WTC11 (cell line): ENCODE measurements around the gene PHOSPHO2. TPM values are rescaled to one million over a fixed set of nuclear protein-coding genes. Genes with fewer than 3 reads are reported as not detected.

Source experiments
- AR ChIP-seq: fragments of 250-450 bp; sonication (Bioruptor Pico); IDR thresholded peaks from 2 replicates; pipeline ENCODE4 v1.9.0; 2021; ENCODE audit warnings: mild to moderate bottlenecking
- ATF1 ChIP-seq: sonication (generic); formaldehyde crosslinking; IDR thresholded peaks from 2 replicates; pipeline ENCODE4 v1.8.1; 2023; ENCODE audit warnings: mild to moderate bottlenecking, moderate library complexity, missing genetic modification reagents
- CBFB ChIP-seq: sonication (generic); formaldehyde crosslinking; IDR thresholded peaks from 2 replicates; pipeline ENCODE4 v1.8.1; 2022; ENCODE audit warnings: mild to moderate bottlenecking, low read depth, missing genetic modification reagents
- E2F4 ChIP-seq: sonication (generic); formaldehyde crosslinking; IDR thresholded peaks from 2 replicates; pipeline ENCODE4 v1.8.1; 2022; ENCODE audit warnings: low read depth, mild to moderate bottlenecking, moderate library complexity, missing genetic modification reagents, borderline replicate concordance
- ELF4 ChIP-seq: sonication (generic); formaldehyde crosslinking; IDR thresholded peaks from 2 replicates; pipeline ENCODE4 v1.8.1; 2022; ENCODE audit warnings: low read depth, mild to moderate bottlenecking, moderate library complexity, missing genetic modification reagents
- FOXJ3 ChIP-seq: sonication (generic); formaldehyde crosslinking; IDR thresholded peaks from 2 replicates; pipeline ENCODE4 v1.9.0; 2021; ENCODE audit warnings: missing genetic modification reagents, mild to moderate bottlenecking, borderline replicate concordance
- GABPB1 ChIP-seq: sonication (generic); formaldehyde crosslinking; IDR thresholded peaks from 2 replicates; pipeline ENCODE4 v1.8.1; 2023; ENCODE audit warnings: mild to moderate bottlenecking, missing genetic modification reagents
- IRF2 ChIP-seq: sonication (generic); formaldehyde crosslinking; IDR thresholded peaks from 2 replicates; pipeline ENCODE4 v1.8.0; 2022; ENCODE audit warnings: low read depth, missing genetic modification reagents, borderline replicate concordance
- JUN ChIP-seq: sonication (generic); formaldehyde crosslinking; IDR thresholded peaks from 2 replicates; pipeline ENCODE4 v1.8.0; 2023; ENCODE audit warnings: mild to moderate bottlenecking, missing genetic modification reagents
- MYBL2 ChIP-seq: sonication (generic); formaldehyde crosslinking; IDR thresholded peaks from 2 replicates; pipeline ENCODE4 v1.8.1; 2023; ENCODE audit warnings: mild to moderate bottlenecking, moderate library complexity, missing genetic modification reagents
- NFE2L1 ChIP-seq: sonication (generic); formaldehyde crosslinking; IDR thresholded peaks from 2 replicates; pipeline ENCODE4 v1.8.1; 2023; ENCODE audit warnings: missing genetic modification reagents
- NR1H2 ChIP-seq: sonication (generic); formaldehyde crosslinking; IDR thresholded peaks from 2 replicates; pipeline ENCODE4 v1.9.0; 2021; ENCODE audit warnings: mild to moderate bottlenecking, moderate library complexity, missing genetic modification reagents
- NR2C2 ChIP-seq: sonication (generic); formaldehyde crosslinking; IDR thresholded peaks from 2 replicates; pipeline ENCODE4 v1.8.0; 2022; ENCODE audit warnings: mild to moderate bottlenecking, missing genetic modification reagents
- STAT6 ChIP-seq: sonication (generic); formaldehyde crosslinking; conservative IDR thresholded peaks from 2 replicates; pipeline ENCODE4 v1.8.1; 2023; ENCODE audit warnings: mild to moderate bottlenecking, low read depth, missing genetic modification reagents, moderate library complexity
- TP53 ChIP-seq: sonication (generic); formaldehyde crosslinking; IDR thresholded peaks from 2 replicates; pipeline ENCODE4 v1.8.1; 2023; ENCODE audit warnings: mild to moderate bottlenecking, missing genetic modification reagents
- ZNF138 ChIP-seq: sonication (generic); formaldehyde crosslinking; conservative IDR thresholded peaks from 2 replicates; pipeline ENCODE4 v1.8.1; 2022; ENCODE audit warnings: mild to moderate bottlenecking, moderate library complexity, missing genetic modification reagents
- ZNF219 ChIP-seq: sonication (generic); formaldehyde crosslinking; IDR thresholded peaks from 2 replicates; pipeline ENCODE4 v1.8.0; 2023; ENCODE audit warnings: missing genetic modification reagents, mild to moderate bottlenecking, borderline replicate concordance
- ZNF423 ChIP-seq: fragments of 250-450 bp; sonication (Bioruptor Pico); IDR thresholded peaks from 2 replicates; pipeline ENCODE4 v2.1.2; 2022; ENCODE audit warnings: mild to moderate bottlenecking, moderate library complexity
- total RNA-seq: library from RNA; stranded (reverse); gene quantifications from 3 replicates; pipeline ENCODE4 v1.2.3, GENCODE V29; 2021
- TF ChIP-seq, protein P1 (sequence below): sonication (generic); formaldehyde crosslinking; IDR thresholded peaks from 2 replicates; pipeline ENCODE4 v1.8.0; 2022; ENCODE audit warnings: mild to moderate bottlenecking, missing genetic modification reagents
- TF ChIP-seq, protein P2 (sequence below): sonication (generic); formaldehyde crosslinking; IDR thresholded peaks from 2 replicates; pipeline ENCODE4 v1.8.0; 2022; ENCODE audit warnings: mild to moderate bottlenecking, missing genetic modification reagents
- TF ChIP-seq, protein P3 (sequence below): sonication (generic); formaldehyde crosslinking; IDR thresholded peaks from 2 replicates; pipeline ENCODE4 v1.8.1; 2023; ENCODE audit warnings: mild to moderate bottlenecking, missing genetic modification reagents, borderline replicate concordance
- TF ChIP-seq, protein P4 (sequence below): sonication (generic); formaldehyde crosslinking; IDR thresholded peaks from 2 replicates; pipeline ENCODE4 v1.8.0; 2022; ENCODE audit warnings: mild to moderate bottlenecking, missing genetic modification reagents
- TF ChIP-seq, protein P5 (sequence below): fragments of 250-450 bp; sonication (Bioruptor Pico); conservative IDR thresholded peaks from 2 replicates; pipeline ENCODE4 v1.9.0; 2021; ENCODE audit warnings: mild to moderate bottlenecking

PHOSPHO2 gene
- total RNA-seq, 1 experiment from 2014 or later: 6.1 TPM

DNA sequence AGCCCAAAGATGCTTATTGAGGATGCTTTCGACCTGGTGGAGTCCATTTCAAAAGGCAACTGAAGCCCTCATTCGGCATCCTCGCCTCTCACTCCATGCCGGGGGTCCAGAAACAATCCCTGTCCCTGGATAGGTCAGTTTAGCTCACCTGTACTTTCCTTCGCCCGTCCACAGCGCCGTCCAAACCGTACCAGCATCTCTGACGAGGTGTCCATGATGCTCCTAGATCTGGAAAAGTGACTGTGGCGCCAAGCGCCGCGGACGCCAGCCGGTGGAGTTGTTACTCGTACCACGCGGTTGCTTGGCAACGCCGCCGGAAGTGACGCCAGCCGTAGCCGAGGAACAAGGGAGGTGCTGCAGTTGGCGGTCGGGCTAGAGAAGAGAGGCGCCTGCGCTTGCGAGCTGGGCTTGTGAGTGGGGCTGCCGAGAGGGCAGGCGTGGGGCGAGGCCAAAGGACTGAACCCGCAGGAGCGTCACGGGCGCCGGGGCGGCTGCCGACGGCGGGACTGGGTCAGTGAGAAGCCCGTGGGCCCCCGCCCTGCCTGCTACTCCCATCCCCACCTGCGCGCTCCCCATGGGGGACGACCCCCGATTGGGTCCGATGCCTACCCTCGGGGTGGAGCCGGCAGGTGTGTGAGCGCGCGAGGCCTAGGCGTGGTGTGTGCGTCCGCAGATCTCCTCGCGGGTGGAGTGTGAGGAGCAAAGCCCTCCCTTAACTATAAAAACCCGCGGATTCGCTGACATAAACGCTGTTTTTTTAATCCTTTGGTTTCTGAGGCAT is at the start of gene PHOSPHO2, which contains the start of gene CFAP210 (continued):
- TF ChIP-seq, protein P1, sequence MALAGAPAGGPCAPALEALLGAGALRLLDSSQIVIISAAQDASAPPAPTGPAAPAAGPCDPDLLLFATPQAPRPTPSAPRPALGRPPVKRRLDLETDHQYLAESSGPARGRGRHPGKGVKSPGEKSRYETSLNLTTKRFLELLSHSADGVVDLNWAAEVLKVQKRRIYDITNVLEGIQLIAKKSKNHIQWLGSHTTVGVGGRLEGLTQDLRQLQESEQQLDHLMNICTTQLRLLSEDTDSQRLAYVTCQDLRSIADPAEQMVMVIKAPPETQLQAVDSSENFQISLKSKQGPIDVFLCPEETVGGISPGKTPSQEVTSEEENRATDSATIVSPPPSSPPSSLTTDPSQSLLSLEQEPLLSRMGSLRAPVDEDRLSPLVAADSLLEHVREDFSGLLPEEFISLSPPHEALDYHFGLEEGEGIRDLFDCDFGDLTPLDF (CRISPR knock-in tag): peak; percentile 38; the same call in 1 of the 2 replicates
- TF ChIP-seq TP53 (CRISPR knock-in tag) (no peak), ELF4 (no peak), JUN (CRISPR knock-in tag) (0 out of 2 replicates have a peak, but pooled peaks have one; percentile 69), NR2C2 (CRISPR knock-in tag) (no peak), ATF1 (CRISPR knock-in tag) (no peak), GABPB1 (CRISPR knock-in tag) (peak; percentile 85), STAT6 (CRISPR knock-in tag) (no peak), AR (CRISPR knock-in tag) (no peak), NR1H2 (CRISPR knock-in tag) (no peak), CBFB (no peak), ZNF423 (peak; percentile 71), NFE2L1 (CRISPR knock-in tag) (0 out of 2 replicates have a peak, but pooled peaks have one; percentile 57), ZNF219 (CRISPR knock-in tag) (peak; percentile 86; the same call in 1 of the 2 replicates), MYBL2 (CRISPR knock-in tag) (no peak), IRF2 (no peak), E2F4 (no peak), ZNF138 (no peak), FOXJ3 (CRISPR knock-in tag) (no peak)
- TF ChIP-seq, protein P2, sequence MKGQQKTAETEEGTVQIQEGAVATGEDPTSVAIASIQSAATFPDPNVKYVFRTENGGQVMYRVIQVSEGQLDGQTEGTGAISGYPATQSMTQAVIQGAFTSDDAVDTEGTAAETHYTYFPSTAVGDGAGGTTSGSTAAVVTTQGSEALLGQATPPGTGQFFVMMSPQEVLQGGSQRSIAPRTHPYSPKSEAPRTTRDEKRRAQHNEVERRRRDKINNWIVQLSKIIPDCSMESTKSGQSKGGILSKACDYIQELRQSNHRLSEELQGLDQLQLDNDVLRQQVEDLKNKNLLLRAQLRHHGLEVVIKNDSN: peak; percentile 43; the same call in 1 of the 2 replicates
- TF ChIP-seq, protein P3, sequence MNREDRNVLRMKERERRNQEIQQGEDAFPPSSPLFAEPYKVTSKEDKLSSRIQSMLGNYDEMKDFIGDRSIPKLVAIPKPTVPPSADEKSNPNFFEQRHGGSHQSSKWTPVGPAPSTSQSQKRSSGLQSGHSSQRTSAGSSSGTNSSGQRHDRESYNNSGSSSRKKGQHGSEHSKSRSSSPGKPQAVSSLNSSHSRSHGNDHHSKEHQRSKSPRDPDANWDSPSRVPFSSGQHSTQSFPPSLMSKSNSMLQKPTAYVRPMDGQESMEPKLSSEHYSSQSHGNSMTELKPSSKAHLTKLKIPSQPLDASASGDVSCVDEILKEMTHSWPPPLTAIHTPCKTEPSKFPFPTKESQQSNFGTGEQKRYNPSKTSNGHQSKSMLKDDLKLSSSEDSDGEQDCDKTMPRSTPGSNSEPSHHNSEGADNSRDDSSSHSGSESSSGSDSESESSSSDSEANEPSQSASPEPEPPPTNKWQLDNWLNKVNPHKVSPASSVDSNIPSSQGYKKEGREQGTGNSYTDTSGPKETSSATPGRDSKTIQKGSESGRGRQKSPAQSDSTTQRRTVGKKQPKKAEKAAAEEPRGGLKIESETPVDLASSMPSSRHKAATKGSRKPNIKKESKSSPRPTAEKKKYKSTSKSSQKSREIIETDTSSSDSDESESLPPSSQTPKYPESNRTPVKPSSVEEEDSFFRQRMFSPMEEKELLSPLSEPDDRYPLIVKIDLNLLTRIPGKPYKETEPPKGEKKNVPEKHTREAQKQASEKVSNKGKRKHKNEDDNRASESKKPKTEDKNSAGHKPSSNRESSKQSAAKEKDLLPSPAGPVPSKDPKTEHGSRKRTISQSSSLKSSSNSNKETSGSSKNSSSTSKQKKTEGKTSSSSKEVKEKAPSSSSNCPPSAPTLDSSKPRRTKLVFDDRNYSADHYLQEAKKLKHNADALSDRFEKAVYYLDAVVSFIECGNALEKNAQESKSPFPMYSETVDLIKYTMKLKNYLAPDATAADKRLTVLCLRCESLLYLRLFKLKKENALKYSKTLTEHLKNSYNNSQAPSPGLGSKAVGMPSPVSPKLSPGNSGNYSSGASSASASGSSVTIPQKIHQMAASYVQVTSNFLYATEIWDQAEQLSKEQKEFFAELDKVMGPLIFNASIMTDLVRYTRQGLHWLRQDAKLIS (CRISPR knock-in tag): no peak
- TF ChIP-seq, protein P4, sequence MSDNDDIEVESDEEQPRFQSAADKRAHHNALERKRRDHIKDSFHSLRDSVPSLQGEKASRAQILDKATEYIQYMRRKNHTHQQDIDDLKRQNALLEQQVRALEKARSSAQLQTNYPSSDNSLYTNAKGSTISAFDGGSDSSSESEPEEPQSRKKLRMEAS: peak; percentile 91
- TF ChIP-seq, protein P5, sequence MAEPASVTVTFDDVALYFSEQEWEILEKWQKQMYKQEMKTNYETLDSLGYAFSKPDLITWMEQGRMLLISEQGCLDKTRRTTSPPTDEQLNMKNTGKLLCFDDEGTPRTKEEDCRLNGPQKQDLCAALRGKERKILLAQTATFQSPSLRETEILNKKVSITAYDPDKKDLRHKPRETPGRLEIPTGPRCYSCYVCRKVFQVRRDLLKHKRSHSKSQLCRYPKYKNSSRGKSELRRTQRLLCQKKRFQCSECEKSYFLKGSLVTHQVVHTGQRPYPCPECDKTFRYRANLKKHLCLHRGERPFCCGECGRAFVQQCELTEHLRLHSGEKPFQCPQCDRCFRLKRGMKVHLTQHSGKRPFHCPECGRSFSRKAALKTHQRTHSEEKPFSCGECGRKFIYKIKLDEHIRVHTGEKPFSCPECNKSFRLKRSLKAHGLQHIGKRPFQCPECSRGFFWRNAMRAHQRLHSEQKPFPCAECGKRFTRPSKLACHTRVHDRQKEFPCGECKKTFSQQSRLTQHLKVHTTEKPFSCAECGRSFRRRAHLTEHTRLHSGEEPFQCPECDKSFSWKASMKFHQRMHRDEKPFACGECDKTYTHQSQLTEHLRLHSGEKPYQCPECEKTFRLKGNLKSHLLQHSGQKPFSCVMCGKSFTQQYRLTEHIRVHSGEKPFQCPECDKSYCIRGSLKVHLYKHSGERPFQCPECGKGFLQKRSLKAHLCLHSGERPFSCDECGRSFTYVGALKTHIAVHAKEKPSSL (CRISPR knock-in tag): no peak
